ENCODE results near the gene NUDT22. TPM values are rescaled to one million over a fixed set of nuclear protein-coding genes. Genes with fewer than 3 reads are reported as not detected.

The NUDT22 gene
- polyA plus RNA-seq, 2 of the 4 experiments (the other 2 are of a cell fraction), result 21.5 to 33.2 TPM

DNA sequence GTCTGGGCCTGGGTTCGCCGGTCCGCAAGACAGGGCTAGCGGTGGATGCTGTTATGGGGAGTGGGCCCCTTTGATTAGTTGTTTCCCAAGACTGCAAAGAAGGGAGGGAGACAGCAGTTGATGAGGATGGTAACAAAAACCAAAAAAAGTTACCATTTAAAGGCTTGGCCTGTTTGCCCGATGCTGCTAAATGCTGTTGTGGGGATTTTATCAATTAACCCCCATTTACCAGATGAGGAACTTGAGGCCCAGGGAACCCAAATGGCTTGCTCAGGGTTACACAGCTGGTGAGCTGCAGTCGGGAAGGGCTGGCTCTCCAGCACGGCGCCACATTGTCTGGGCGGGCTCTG, 3.4 kb upstream of the NUDT22 start:
- TF ChIP-seq, protein P1, sequence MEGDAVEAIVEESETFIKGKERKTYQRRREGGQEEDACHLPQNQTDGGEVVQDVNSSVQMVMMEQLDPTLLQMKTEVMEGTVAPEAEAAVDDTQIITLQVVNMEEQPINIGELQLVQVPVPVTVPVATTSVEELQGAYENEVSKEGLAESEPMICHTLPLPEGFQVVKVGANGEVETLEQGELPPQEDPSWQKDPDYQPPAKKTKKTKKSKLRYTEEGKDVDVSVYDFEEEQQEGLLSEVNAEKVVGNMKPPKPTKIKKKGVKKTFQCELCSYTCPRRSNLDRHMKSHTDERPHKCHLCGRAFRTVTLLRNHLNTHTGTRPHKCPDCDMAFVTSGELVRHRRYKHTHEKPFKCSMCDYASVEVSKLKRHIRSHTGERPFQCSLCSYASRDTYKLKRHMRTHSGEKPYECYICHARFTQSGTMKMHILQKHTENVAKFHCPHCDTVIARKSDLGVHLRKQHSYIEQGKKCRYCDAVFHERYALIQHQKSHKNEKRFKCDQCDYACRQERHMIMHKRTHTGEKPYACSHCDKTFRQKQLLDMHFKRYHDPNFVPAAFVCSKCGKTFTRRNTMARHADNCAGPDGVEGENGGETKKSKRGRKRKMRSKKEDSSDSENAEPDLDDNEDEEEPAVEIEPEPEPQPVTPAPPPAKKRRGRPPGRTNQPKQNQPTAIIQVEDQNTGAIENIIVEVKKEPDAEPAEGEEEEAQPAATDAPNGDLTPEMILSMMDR (IDR thresholded peaks at IDR 0.05), result no peak
- TF ChIP-seq USF2 (IDR thresholded peaks at IDR 0.05) (no peak), REST (IDR thresholded peaks at IDR 0.05) (no peak)
- H3K4me3 ChIP-seq, result no peak overlapping the region
- DNase-seq (ENCODE audit: low read depth in 1 of 2, low spot score in 1 of 2) (no peak), FAIRE-seq (no peak), ATAC-seq (no peak)
- no peak overlapping the region for H3K4me2 ChIP-seq
- WGBS (ENCODE audit: missing lambda C conversion rate), result 88% methylated on average over 9 of the region's 9 CpGs
- CTCF ChIA-PET, result interaction anchor here (1.0 to 19.9 kb wide), 5 partner anchors 19 to 181 kb away, joined by 3 to 254 read pairs (median 5); partner anchors contain the start of genes FERMT3 and STIP1
- no peaks in the 10 kb centered on the region for H3K9me3 ChIP-seq
- H3K27ac ChIP-seq, result no peak overlapping the region
- POLR2A ChIA-PET, result no interaction called here
- H3K4me1 ChIP-seq, result peaks cover 25% of the 10 kb centered on the region

DNA sequence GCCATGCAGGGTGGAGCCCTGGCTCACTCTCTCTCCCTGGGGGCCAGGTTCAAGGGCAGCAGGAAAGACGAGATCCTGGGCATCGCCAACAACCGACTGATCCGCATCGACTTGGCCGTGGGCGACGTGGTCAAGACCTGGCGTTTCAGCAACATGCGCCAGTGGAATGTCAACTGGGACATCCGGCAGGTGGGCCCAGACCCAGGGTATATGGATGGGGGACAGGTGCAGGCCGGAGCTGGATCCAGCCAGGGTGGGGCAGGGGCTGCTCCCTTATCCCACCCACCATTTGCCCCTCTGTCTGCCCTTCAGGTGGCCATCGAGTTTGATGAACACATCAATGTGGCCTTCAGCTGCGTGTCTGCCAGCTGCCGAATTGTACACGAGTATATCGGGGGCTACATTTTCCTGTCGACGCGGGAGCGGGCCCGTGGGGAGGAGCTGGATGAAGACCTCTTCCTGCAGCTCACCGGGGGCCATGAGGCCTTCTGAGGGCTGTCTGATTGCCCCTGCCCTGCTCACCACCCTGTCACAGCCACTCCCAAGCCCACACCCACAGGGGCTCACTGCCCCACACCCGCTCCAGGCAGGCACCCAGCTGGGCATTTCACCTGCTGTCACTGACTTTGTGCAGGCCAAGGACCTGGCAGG, 2.9 kb upstream of the NUDT22 start:
- H3K4me3 ChIP-seq, result no peak overlapping the region
- no peaks in the 10 kb centered on the region for H3K9me3 ChIP-seq
- no peak overlapping the region for H3K4me2 ChIP-seq
- H3K4me1 ChIP-seq, result peaks cover 26% of the 10 kb centered on the region
- H3K27ac ChIP-seq, result no peak overlapping the region
- ChIA-PET CTCF (interaction anchor here (1.0 to 19.9 kb wide), 8 partner anchors 8 to 182 kb away, joined by 3 to 254 read pairs (median 6); partner anchors contain the start of genes ESRRA, FERMT3, PLCB3 and STIP1), POLR2A (no interaction called here)
- FAIRE-seq, result no peak
- TF ChIP-seq CEBPB (IDR thresholded peaks at IDR 0.05) (no peak), REST (IDR thresholded peaks at IDR 0.05) (no peak)
- ATAC-seq, result no peak
- WGBS (ENCODE audit: missing lambda C conversion rate), result 90% methylated on average over 24 of the region's 24 CpGs
- DNase-seq (ENCODE audit: low read depth in 1 of 2, low spot score in 1 of 2), result no peak

GRCh38 chr11:64224151-64224890, 1.8 kb upstream of the NUDT22 start:
- H3K27ac ChIP-seq, result no peak overlapping the region
- POLR2A ChIA-PET, result no interaction called here

More at GRCh38 chr11:64224151-64224890, 1.8 kb upstream of the NUDT22 start:
- Histone ChIP-seq H3K4me1 (peaks cover 26% of the 10 kb centered on the region), H3K9me3 (no peaks in the 10 kb centered on the region), H3K4me3 (no peak overlapping the region), H3K4me2 (no peak overlapping the region)
- no peak for ATAC-seq
- CTCF ChIA-PET, result interaction anchor here (1.4 to 19.9 kb wide), 8 partner anchors 9 to 79 kb away, joined by 3 to 254 read pairs (median 7); partner anchors contain the start of genes ESRRA, FERMT3, PLCB3 and STIP1
- FAIRE-seq, result no peak
- TF ChIP-seq EHMT2 (IDR thresholded peaks at IDR 0.05; ENCODE audit: low read depth) (no peak), EHF (CRISPR knock-in tag; IDR thresholded peaks at IDR 0.05) (no peak), RCOR1 (IDR thresholded peaks at IDR 0.05; ENCODE audit: low read depth, low read length) (no peak), ZC3H11A (IDR thresholded peaks at IDR 0.05) (no peak), FOSB (CRISPR knock-in tag; IDR thresholded peaks at IDR 0.05) (no peak), MAZ (IDR thresholded peaks at IDR 0.05; ENCODE audit: borderline replicate concordance, low read depth, low read length) (no peak), CHD4 (IDR thresholded peaks at IDR 0.05; ENCODE audit: borderline replicate concordance) (no peak), ZFP36 (IDR thresholded peaks at IDR 0.05; ENCODE audit: borderline replicate concordance, partially characterized antibody) (no peak)
- DNase-seq (ENCODE audit: low read depth in 1 of 2, low spot score in 1 of 2), result no peak
- 86% methylated on average over 14 of the region's 17 CpGs for WGBS (ENCODE audit: missing lambda C conversion rate)
